ENCODE data around the gene TENT5C.

Gene TENT5C

DNA sequence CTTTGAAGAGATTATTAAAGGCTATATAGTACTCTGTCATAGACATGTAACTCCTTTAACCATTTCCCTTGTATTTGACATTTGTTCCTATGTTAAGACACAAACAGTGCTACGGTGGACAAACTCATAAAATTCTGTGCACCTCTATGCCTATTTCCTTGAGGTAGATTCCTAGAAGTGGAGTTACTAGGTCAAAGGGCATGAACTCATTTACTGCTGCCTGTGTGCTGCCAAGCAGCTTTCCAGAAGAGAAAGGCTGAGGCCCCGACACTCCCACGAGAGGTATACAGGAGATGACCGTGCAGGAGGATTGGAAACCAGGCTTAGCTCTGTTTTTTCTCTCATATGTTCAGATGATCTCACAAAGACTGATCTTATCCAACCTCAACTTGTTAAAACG lies 34.4 kb upstream of the TENT5C start:
- DNase-seq (ENCODE audit: low read depth) = no peak
- TF ChIP-seq, protein P1, sequence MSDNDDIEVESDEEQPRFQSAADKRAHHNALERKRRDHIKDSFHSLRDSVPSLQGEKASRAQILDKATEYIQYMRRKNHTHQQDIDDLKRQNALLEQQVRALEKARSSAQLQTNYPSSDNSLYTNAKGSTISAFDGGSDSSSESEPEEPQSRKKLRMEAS (IDR thresholded peaks at IDR 0.05; ENCODE audit: low read depth, low read length) = no peak
- TF ChIP-seq, protein P2, sequence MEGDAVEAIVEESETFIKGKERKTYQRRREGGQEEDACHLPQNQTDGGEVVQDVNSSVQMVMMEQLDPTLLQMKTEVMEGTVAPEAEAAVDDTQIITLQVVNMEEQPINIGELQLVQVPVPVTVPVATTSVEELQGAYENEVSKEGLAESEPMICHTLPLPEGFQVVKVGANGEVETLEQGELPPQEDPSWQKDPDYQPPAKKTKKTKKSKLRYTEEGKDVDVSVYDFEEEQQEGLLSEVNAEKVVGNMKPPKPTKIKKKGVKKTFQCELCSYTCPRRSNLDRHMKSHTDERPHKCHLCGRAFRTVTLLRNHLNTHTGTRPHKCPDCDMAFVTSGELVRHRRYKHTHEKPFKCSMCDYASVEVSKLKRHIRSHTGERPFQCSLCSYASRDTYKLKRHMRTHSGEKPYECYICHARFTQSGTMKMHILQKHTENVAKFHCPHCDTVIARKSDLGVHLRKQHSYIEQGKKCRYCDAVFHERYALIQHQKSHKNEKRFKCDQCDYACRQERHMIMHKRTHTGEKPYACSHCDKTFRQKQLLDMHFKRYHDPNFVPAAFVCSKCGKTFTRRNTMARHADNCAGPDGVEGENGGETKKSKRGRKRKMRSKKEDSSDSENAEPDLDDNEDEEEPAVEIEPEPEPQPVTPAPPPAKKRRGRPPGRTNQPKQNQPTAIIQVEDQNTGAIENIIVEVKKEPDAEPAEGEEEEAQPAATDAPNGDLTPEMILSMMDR (IDR thresholded peaks at IDR 0.05; ENCODE audit: low read depth, low read length) = no peak
- TF ChIP-seq MYC (IDR thresholded peaks at IDR 0.05; ENCODE audit: low read depth, low read length) = no peak
- no peak for TF ChIP-seq POLR2A (IDR thresholded peaks at IDR 0.05; ENCODE audit: extremely low read depth, insufficient read length)
- no peak overlapping the region for H3K4me3 ChIP-seq (ENCODE audit: low read depth, low read length)

DNA sequence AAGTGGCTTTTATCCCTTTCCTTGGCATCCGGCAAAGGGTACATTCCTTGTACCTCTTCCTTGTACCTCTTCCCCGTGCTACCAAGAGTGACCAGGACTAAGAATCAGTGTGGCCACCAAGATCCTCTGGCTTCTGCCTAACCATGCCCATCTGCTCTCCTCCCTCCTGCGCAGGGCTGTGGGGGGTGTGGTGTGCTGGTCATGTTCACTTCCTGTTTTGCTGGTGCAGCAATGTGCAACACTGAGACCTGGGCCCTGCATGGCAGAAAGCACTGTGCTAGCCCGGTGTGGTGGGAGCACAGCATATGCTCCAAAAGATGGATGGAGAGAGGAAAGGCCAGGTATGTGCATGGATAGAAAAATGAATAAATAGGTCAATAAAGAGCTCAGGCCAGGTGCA lies 33.3 kb upstream of the TENT5C start:
- H3K4me3 ChIP-seq (ENCODE audit: low read depth, low read length) = no peak overlapping the region
- peak; percentile 87 for DNase-seq (ENCODE audit: low read depth)
- TF ChIP-seq, protein P2 (IDR thresholded peaks at IDR 0.05; ENCODE audit: low read depth, low read length) = no peak
- TF ChIP-seq, protein P1 (IDR thresholded peaks at IDR 0.05; ENCODE audit: low read depth, low read length) = peak; percentile 78
- TF ChIP-seq MYC (IDR thresholded peaks at IDR 0.05; ENCODE audit: low read depth, low read length) = peak; percentile 85

DNA sequence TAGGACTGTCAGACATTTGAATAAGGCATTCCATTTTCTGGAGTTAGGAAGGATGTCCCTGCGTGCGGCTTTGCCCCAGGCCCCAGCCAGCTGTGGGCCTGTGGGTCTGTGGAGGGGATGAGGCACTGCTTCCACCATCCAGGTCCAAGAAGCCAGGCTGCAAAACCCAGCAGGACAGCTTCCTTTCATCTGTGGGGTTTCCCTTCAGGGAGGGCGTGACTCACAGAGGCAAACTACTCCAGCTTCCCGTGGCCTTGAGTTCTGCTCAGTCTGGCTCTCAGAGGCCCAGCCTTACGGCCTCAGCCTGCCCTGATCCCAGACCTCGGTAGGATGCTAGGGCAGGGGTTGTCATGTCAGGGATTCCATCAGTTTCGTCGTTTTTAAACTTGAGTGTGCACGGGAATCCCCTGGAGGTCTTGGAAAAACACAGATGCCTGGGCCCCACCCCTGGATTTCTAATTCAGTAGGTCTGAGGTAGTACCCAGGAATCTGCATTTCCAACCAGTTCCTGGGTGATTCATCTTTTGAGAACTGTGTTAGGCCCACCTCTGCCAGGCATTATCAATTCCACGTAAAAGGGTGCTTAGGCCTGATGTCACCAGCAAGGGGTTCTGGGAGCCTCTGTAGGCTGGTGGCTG lies 32.3 kb upstream of the TENT5C start:
- no peak overlapping the region for H3K4me3 ChIP-seq (ENCODE audit: low read depth, low read length)
- DNase-seq (ENCODE audit: low read depth) = peak; percentile 63
- no peak for TF ChIP-seq MYC (IDR thresholded peaks at IDR 0.05; ENCODE audit: low read depth, low read length)
- TF ChIP-seq, protein P2 (IDR thresholded peaks at IDR 0.05; ENCODE audit: low read depth, low read length) = no peak
- TF ChIP-seq POLR2A (IDR thresholded peaks at IDR 0.05; ENCODE audit: extremely low read depth, insufficient read length) = no peak
- TF ChIP-seq, protein P1 (IDR thresholded peaks at IDR 0.05; ENCODE audit: low read depth, low read length) = no peak

DNA sequence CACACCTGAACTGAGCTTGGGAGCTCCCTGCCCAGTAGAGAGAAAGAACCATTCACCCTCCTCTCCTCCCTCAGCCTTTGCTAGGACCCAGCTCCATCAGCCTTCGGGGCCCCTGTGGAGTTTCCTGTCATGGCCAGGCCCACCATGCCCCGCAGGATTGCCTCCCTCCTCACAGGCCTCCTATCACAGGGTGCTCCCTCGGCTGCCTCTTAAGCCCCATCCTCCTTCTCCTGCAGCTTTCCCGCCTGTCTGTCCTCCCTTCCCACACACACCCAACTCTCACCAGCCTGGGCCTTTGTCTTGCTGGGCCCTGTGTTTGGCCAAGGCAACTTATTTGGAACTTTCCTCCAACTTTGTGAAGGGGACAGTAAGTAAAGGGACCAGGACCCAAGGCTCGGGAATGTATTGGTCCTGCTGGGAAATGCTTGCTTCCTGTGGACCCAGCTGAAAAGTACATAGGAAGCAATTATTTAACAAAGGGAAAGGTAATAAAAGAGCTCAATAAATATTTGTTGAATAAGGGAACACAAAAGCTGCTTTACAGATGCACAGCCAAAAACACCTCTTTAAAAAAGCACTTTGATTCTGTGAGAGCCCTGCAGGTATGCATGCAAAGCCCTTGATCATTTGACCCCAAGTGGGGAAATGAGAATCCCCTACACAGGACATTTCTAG lies 31.6 kb upstream of the TENT5C start:
- no peak for DNase-seq (ENCODE audit: low read depth)
- TF ChIP-seq, protein P1 (IDR thresholded peaks at IDR 0.05; ENCODE audit: low read depth, low read length) = no peak
- TF ChIP-seq MYC (IDR thresholded peaks at IDR 0.05; ENCODE audit: low read depth, low read length) = no peak
- no peak for TF ChIP-seq POLR2A (IDR thresholded peaks at IDR 0.05; ENCODE audit: extremely low read depth, insufficient read length)
- TF ChIP-seq, protein P2 (IDR thresholded peaks at IDR 0.05; ENCODE audit: low read depth, low read length) = no peak
- no peak overlapping the region for H3K4me3 ChIP-seq (ENCODE audit: low read depth, low read length)

DNA sequence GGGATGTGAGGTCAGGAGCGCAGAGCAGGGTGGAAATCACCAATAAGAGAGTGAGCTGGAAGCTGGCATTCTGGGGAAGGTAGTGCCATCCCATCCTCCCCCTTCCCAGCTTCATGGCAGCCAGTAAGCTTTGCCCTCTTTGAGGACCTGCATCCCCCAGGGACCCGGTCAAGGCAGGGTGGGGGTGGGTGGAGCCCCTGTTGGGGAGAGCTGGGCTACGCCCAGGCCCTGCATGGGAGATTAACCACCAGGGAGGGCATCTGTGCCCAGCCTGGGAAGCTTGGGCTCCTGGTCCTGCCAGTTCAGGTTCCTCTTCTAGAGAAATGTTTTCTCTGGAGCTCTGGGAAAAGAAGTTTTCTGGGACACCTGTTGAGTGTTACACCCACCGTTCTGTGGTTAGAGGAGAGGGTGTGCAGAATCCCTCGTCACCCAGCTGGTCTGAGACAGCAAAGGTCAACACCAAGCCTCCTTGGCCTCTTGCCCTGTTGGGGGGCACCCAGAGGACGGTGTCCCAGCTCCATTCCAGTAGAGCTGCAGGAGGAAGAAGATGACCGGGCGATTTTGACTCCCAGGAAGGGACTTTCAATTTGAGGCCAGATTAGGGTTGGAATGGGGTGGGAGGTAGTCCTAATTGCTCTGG lies 30.1 kb upstream of the TENT5C start:
- TF ChIP-seq, protein P2 (IDR thresholded peaks at IDR 0.05; ENCODE audit: low read depth, low read length) = no peak
- TF ChIP-seq POLR2A (IDR thresholded peaks at IDR 0.05; ENCODE audit: extremely low read depth, insufficient read length) = no peak
- no peak for TF ChIP-seq MYC (IDR thresholded peaks at IDR 0.05; ENCODE audit: low read depth, low read length)
- TF ChIP-seq, protein P1 (IDR thresholded peaks at IDR 0.05; ENCODE audit: low read depth, low read length) = no peak
- no peak for DNase-seq (ENCODE audit: low read depth)
- no peak overlapping the region for H3K4me3 ChIP-seq (ENCODE audit: low read depth, low read length)

All from NB4 (cell line).